IMR-90 (cell line): ENCODE results near the gene KCNJ4. TPM values are rescaled to one million over a fixed set of nuclear protein-coding genes. Genes with fewer than 3 reads are reported as not detected.

Source experiments
- ATAC-seq: fragments of 200-7000 bp; cut with Tn5 transposase; 2 replicates; pipeline ENCODE4 v1.9.1; 2020; ENCODE audit warnings: low read depth, mild to moderate bottlenecking, moderate library complexity
- BruUV-seq: library from RNA; stranded (reverse); fragments of 400-500 nt; replicated peaks from 2 replicates; lab custom pipeline; 2021; lab: Mats Ljungman, UMichigan
- CTCF ChIA-PET: fragments of 300-600 bp; formaldehyde crosslinking; extraction: SDS; loops from one replicate; lab custom pipeline; 2021; ENCODE audit warnings: antibody characterized with exemption; lab: Yijun Ruan, JAX
- POLR2A ChIA-PET: fragments of 300-600 bp; sonication (Branson Sonifier 250); formaldehyde crosslinking; loops from one replicate; lab custom pipeline; 2022; ENCODE audit warnings: antibody characterized with exemption; ENCODE audit not compliant: unreplicated experiment; lab: Charles Lee
- DNase-seq: peaks from one replicate; pipeline ENCODE4 v3.0.0; 2013
- H2AFZ ChIP-seq: replicated peaks from 2 replicates; pipeline ENCODE3; 2013; ENCODE audit warnings: low read length, mild to moderate bottlenecking; ENCODE audit not compliant: poor library complexity
- H2AK5ac ChIP-seq: 2 replicates; pipeline ENCODE4 v1.6.1; 2013; ENCODE audit warnings: low read depth, low read length, inconsistent platforms
- H2AK9ac ChIP-seq: replicated peaks from 2 replicates; pipeline ENCODE3; 2013; ENCODE audit warnings: mild to moderate bottlenecking, low read depth, low read length, moderate library complexity; ENCODE audit not compliant: poor library complexity
- H2BK120ac ChIP-seq: 2 replicates; pipeline ENCODE4 v1.6.1; 2013; ENCODE audit warnings: low read depth, low read length, inconsistent platforms
- H2BK15ac ChIP-seq: 3 replicates; pipeline ENCODE4 v1.6.1; 2013; ENCODE audit warnings: low read depth, low read length, inconsistent platforms
- H2BK20ac ChIP-seq: 2 replicates; pipeline ENCODE4 v1.6.1; 2013; ENCODE audit warnings: low read depth, mild to moderate bottlenecking, inconsistent platforms, low read length, moderate library complexity
- H2BK5ac ChIP-seq: 2 replicates; pipeline ENCODE4 v1.6.1; 2013; ENCODE audit warnings: mild to moderate bottlenecking, low read depth, low read length, inconsistent platforms; ENCODE audit not compliant: poor library complexity, severe bottlenecking
- H3K14ac ChIP-seq: replicated peaks from 2 replicates; pipeline ENCODE4 v1.6.1; 2013; ENCODE audit warnings: low read depth, low read length, inconsistent platforms
- H3K18ac ChIP-seq: 2 replicates; pipeline ENCODE4 v1.6.1; 2013; ENCODE audit warnings: low read depth, low read length, control low read depth
- H3K23ac ChIP-seq: 2 replicates; pipeline ENCODE4 v1.6.1; 2013; ENCODE audit warnings: low read depth, low read length, inconsistent platforms
- H3K27ac ChIP-seq: 2 replicates; pipeline ENCODE4 v1.5.1; 2013; ENCODE audit warnings: mild to moderate bottlenecking, control low read depth, low read length; ENCODE audit not compliant: insufficient read depth
- H3K27me3 ChIP-seq: 2 replicates; pipeline ENCODE4 v1.6.1; 2013; ENCODE audit warnings: low read length; ENCODE audit not compliant: control insufficient read depth, insufficient read depth
- H3K36me3 ChIP-seq: 2 replicates; pipeline ENCODE4 v1.6.1; 2013; ENCODE audit warnings: low read length, mixed read lengths; ENCODE audit not compliant: control insufficient read depth, insufficient read depth
- H3K4ac ChIP-seq: 2 replicates; pipeline ENCODE4 v1.6.1; 2013; ENCODE audit warnings: low read depth, low read length, inconsistent platforms
- H3K4me1 ChIP-seq: 2 replicates; pipeline ENCODE4 v1.6.1; 2013; ENCODE audit warnings: low read length, mixed read lengths; ENCODE audit not compliant: control insufficient read depth, insufficient read depth
- H3K4me2 ChIP-seq: 2 replicates; pipeline ENCODE4 v1.6.1; 2013; ENCODE audit warnings: low read depth, mild to moderate bottlenecking, control low read depth, low read length, moderate library complexity
- H3K4me3 ChIP-seq: 2 replicates; pipeline ENCODE4 v1.5.1; 2013; ENCODE audit warnings: low read depth, mild to moderate bottlenecking, control low read depth, low read length, moderate library complexity; ENCODE audit not compliant: insufficient read depth
- H3K56ac ChIP-seq: 2 replicates; pipeline ENCODE4 v1.6.1; 2013; ENCODE audit warnings: low read length, inconsistent platforms; ENCODE audit not compliant: insufficient read depth; ENCODE audit errors: extremely low read depth
- H3K79me1 ChIP-seq, 2 experiments: 2 replicates each; pipeline ENCODE4 v1.6.1; 2013; ENCODE audit warnings: low read length in 2 of 2, inconsistent platforms in 1 of 2, low read depth in 1 of 2
- H3K9ac ChIP-seq: 2 replicates; pipeline ENCODE4 v1.6.1; 2013; ENCODE audit warnings: low read depth, low read length, control low read depth
- H3K9me1 ChIP-seq: 2 replicates; pipeline ENCODE4 v1.6.1; 2013; ENCODE audit warnings: low read length, inconsistent platforms; ENCODE audit not compliant: insufficient read depth
- H3K9me3 ChIP-seq: 2 replicates; pipeline ENCODE4 v1.6.1; 2013; ENCODE audit warnings: low read length; ENCODE audit not compliant: control insufficient read depth, insufficient read depth
- H4K20me1 ChIP-seq: 2 replicates; pipeline ENCODE4 v1.6.1; 2013; ENCODE audit warnings: low read length, inconsistent platforms; ENCODE audit not compliant: insufficient read depth
- H4K5ac ChIP-seq: 2 replicates; pipeline ENCODE4 v1.6.1; 2013; ENCODE audit warnings: mild to moderate bottlenecking, low read depth, low read length, control low read depth
- H4K8ac ChIP-seq, 2 experiments: 2 replicates each; pipeline ENCODE4 v1.6.1; 2013; ENCODE audit warnings: low read depth in 2 of 2, low read length in 2 of 2, control low read depth in 1 of 2, inconsistent platforms in 1 of 2
- H4K91ac ChIP-seq: 2 replicates; pipeline ENCODE4 v1.6.1; 2013; ENCODE audit warnings: low read depth, low read length, inconsistent platforms; ENCODE audit not compliant: insufficient read depth
- CTCF ChIP-seq: conservative IDR thresholded peaks from 2 replicates; pipeline ENCODE4 v1.5.1; 2012; ENCODE audit warnings: mild to moderate bottlenecking, low read depth, low read length, improper control_type of control experiment
- NFE2L2 ChIP-seq: fragments of 150-350 bp; IDR thresholded peaks from 2 replicates; pipeline ENCODE4 v1.6.1; 2016; ENCODE audit warnings: low read depth, mild to moderate bottlenecking, low read length
- WGBS, 2 experiments: methylation state at CpG; one replicate each; pipeline versions ENCODE4 v1.1.5 to v1.1.7; 2013; ENCODE audit warnings: missing lambda C conversion rate in 2 of 2; ENCODE audit not compliant: insufficient read length in 1 of 2; ENCODE audit errors: extremely low coverage in 2 of 2; 5-methylcytosine and 5-hydroxymethylcytosine counted together
- dilution Hi-C: fragments of 300-500 bp; cut with HindIII; formaldehyde crosslinking; loops from one replicate; pipeline ENCODE4 v1.14.3; 2018; ENCODE audit warnings: low sequenced_read_pairs; ENCODE audit not compliant: unreplicated experiment
- in situ Hi-C: fragments of 300-500 bp; cut with MboI; formaldehyde crosslinking; loops from 3 replicates; pipeline ENCODE4 v1.14.3; 2019; ENCODE audit warnings: low sequenced_read_pairs, inconsistent platforms, mixed read lengths
- intact Hi-C: fragments of 100-400 bp; cut with micrococcal nuclease; formaldehyde crosslinking; loops from 2 replicates; pipeline ENCODE4 v1.10.0; 2022
- polyA plus RNA-seq, 3 experiments: library from polyadenylated mRNA; depleted of rRNA; stranded (reverse); fragments of >200 nt; gene quantifications; 2 replicates each; pipeline ENCODE4 v1.2.3, GENCODE V29; 2012; ENCODE audit warnings: low replicate concordance in 1 of 3
- total RNA-seq: library from RNA; depleted of rRNA; stranded (reverse); fragments of >200 nt; gene quantifications from 2 replicates; pipeline ENCODE4 v1.2.3, GENCODE V29; 2012

KCNJ4 gene
- total and polyA plus RNA-seq, 2 of the 4 experiments (the other 2 are of a cell fraction), result not detected

- POLR2A ChIA-PET, result interaction anchor here (0.6 kb wide), 1 partner anchor 10 kb away, joined by 4 read pairs; no protein-coding TSS in a partner anchor
These were observed 13.7 kb upstream of the KCNJ4 start for GRCh38 chr22:38468443-38469305.

More at GRCh38 chr22:38468443-38469305, 13.7 kb upstream of the KCNJ4 start:
- Histone ChIP-seq H4K5ac (peak overlapping the region; percentile 96), H3K4me3 (peak overlapping the region; percentile 95), H3K9me3 (no peaks in the 10 kb centered on the region), H3K27me3 (no peaks in the 10 kb centered on the region), H3K18ac (peak overlapping the region; percentile 93), H2BK20ac (no peak overlapping the region), H2AK5ac (peak overlapping the region; percentile 99), H3K79me1 (peaks cover 0 to 56% of the 10 kb centered on the region in 2 experiments; a peak in 3 of 4 replicates), H3K9me1 (peaks cover 14% of the 10 kb centered on the region), H3K56ac (peak overlapping the region; percentile 89), H3K9ac (peak overlapping the region; percentile 96), H2AK9ac (peak overlapping the region; percentile 100), H2BK120ac (peak overlapping the region; percentile 94), H2AFZ (peak overlapping the region; percentile 99), H2BK15ac (0 out of 3 replicates have a peak overlapping the region, but pooled peaks have one; percentile 49), H4K20me1 (no peaks in the 10 kb centered on the region; the same call in 1 of the 2 replicates), H4K91ac (peak overlapping the region; percentile 96), H3K23ac (peak overlapping the region; percentile 99), H3K14ac (peak overlapping the region; percentile 100), H3K4me1 (peaks cover 13% of the 10 kb centered on the region), H3K4ac (peak overlapping the region; percentile 100), H3K27ac (peak overlapping the region; percentile 90), H3K36me3 (peaks cover 7% of the 10 kb centered on the region; the same call in 1 of the 2 replicates), H4K8ac (peak overlapping the region; percentile 99 to 100), H2BK5ac (peak overlapping the region; percentile 90), H3K4me2 (peak overlapping the region; percentile 88)
- no peak for TF ChIP-seq NFE2L2
- TF ChIP-seq CTCF, result 0 out of 2 replicates have a peak, but pooled peaks have one; percentile 3
- intact Hi-C loops (no loop called here), in situ Hi-C loops (no loop called here), dilution Hi-C loops (no loop called here)
- 83% methylated on average over 13 of the region's 28 CpGs; no CpG with 5 or more reads in 1 of the 2 experiments for WGBS, 2 experiments
- CTCF ChIA-PET, result interaction anchor here (0.5 to 0.6 kb wide), 2 partner anchors 16 to 136 kb away, joined by 3 read pairs; no protein-coding TSS in a partner anchor
- ATAC-seq (peak; percentile 42), DNase-seq (no peak)
- BruUV-seq, result no TSS peak
